HepG2 (cell line): ENCODE data around the gene CALR. TPM values are rescaled to one million over a fixed set of nuclear protein-coding genes. Genes with fewer than 3 reads are reported as not detected.

Experiments
- GPN1 ChIP-seq: sonication (generic); formaldehyde crosslinking; IDR thresholded peaks from 2 replicates; pipeline ENCODE4 v1.5.1; 2020; ENCODE audit warnings: missing genetic modification reagents, borderline replicate concordance
- HDAC1 ChIP-seq: sonication (generic); formaldehyde crosslinking; IDR thresholded peaks from 2 replicates; pipeline ENCODE4 v1.5.1; 2020; ENCODE audit warnings: mild to moderate bottlenecking, missing genetic modification reagents
- HDAC6 ChIP-seq: fragments of 200-600 bp; sonication (generic); IDR thresholded peaks from 2 replicates; pipeline ENCODE4 v1.7.0; 2017; ENCODE audit warnings: mild to moderate bottlenecking, antibody characterized with exemption, low read length, low read depth
- HOXA3 ChIP-seq: sonication (generic); formaldehyde crosslinking; IDR thresholded peaks from 2 replicates; pipeline ENCODE4 v1.5.0; 2020; ENCODE audit warnings: missing genetic modification reagents
- MED1 ChIP-seq: sonication (generic); formaldehyde crosslinking; IDR thresholded peaks from 2 replicates; pipeline ENCODE4 v1.4.0; 2020; ENCODE audit warnings: missing genetic modification reagents
- NBN ChIP-seq: fragments of 450-650 bp; conservative IDR thresholded peaks from 2 replicates; pipeline ENCODE4 v1.6.1; 2017
- NCOA2 ChIP-seq: sonication (generic); formaldehyde crosslinking; IDR thresholded peaks from 2 replicates; pipeline ENCODE4 v1.8.0; 2022; ENCODE audit warnings: inconsistent platforms
- NR2F1 ChIP-seq, 2 experiments: fragments of 450-650 bp in 1 of 2; formaldehyde crosslinking in 1 of 2; IDR thresholded peaks; 2 replicates each; pipeline versions ENCODE4 v1.5.0 to v1.6.1; 2016 to 2020; ENCODE audit warnings: mild to moderate bottlenecking in 1 of 2, missing compliant biosample characterization in 1 of 2, missing genetic modification reagents in 1 of 2, moderate library complexity in 1 of 2
- PRMT3 ChIP-seq: sonication (generic); formaldehyde crosslinking; IDR thresholded peaks from 2 replicates; pipeline ENCODE4 v1.8.1; 2022; ENCODE audit warnings: low read depth, mild to moderate bottlenecking, moderate library complexity, missing genetic modification reagents, borderline replicate concordance
- REL ChIP-seq: sonication (generic); formaldehyde crosslinking; conservative IDR thresholded peaks from 2 replicates; pipeline ENCODE4 v1.8.0; 2022; ENCODE audit warnings: mild to moderate bottlenecking, missing genetic modification reagents, moderate library complexity
- RFX1 ChIP-seq: fragments of 450-650 bp; IDR thresholded peaks from 2 replicates; pipeline ENCODE4 v1.6.1; 2017
- SP4 ChIP-seq: sonication (generic); formaldehyde crosslinking; IDR thresholded peaks from 2 replicates; pipeline ENCODE4 v1.8.1; 2023; ENCODE audit warnings: mild to moderate bottlenecking, missing genetic modification reagents
- STAT5B ChIP-seq: sonication (generic); formaldehyde crosslinking; IDR thresholded peaks from 2 replicates; pipeline ENCODE4 v1.4.0; 2020; ENCODE audit warnings: missing genetic modification reagents
- XBP1 ChIP-seq: sonication (generic); formaldehyde crosslinking; IDR thresholded peaks from 2 replicates; pipeline ENCODE4 v1.5.0; 2020; ENCODE audit warnings: missing genetic modification reagents
- ZNF331 ChIP-seq: sonication (generic); formaldehyde crosslinking; IDR thresholded peaks from 2 replicates; pipeline ENCODE4 v1.4.0; 2020; ENCODE audit warnings: missing genetic modification reagents
- ZNF333 ChIP-seq: sonication (generic); formaldehyde crosslinking; IDR thresholded peaks from 2 replicates; pipeline ENCODE4 v1.4.0; 2020; ENCODE audit warnings: mild to moderate bottlenecking, missing genetic modification reagents, borderline replicate concordance
- ZNF616 ChIP-seq: sonication (generic); formaldehyde crosslinking; IDR thresholded peaks from 2 replicates; pipeline ENCODE4 v1.5.0; 2020; ENCODE audit warnings: low read depth, mild to moderate bottlenecking, missing genetic modification reagents
- ZNF772 ChIP-seq: sonication (generic); formaldehyde crosslinking; IDR thresholded peaks from 2 replicates; pipeline ENCODE4 v1.5.0; 2020; ENCODE audit warnings: mild to moderate bottlenecking, missing genetic modification reagents
- polyA plus RNA-seq, 8 experiments: library from polyadenylated mRNA; depleted of rRNA in 3 of 8; stranded (reverse) in 7 of 8; unstranded in 1 of 8; fragments of >200 nt; fragmentation: Illumina TruSeq in 4 of 8; extraction: Trizol in 4 of 8; gene quantifications; 2 replicates each; pipeline versions ENCODE4 v1.2.1 to v1.2.3, GENCODE V29; 2011 to 2016; ENCODE audit warnings: low read depth in 4 of 8, missing spikeins in 1 of 8, mixed read lengths in 1 of 8; ENCODE audit not compliant: insufficient read depth in 1 of 8
- total RNA-seq, 5 experiments: library from RNA; depleted of rRNA; stranded (reverse); fragments of >200 nt; fragmentation: Illumina TruSeq; extraction: Trizol; gene quantifications; 2 replicates each; pipeline ENCODE4 v1.2.3, GENCODE V29; 2016; ENCODE audit warnings: low read depth in 1 of 5
- TF ChIP-seq, protein P1 (sequence below), 2 experiments: sonication (generic) in 1 of 2; formaldehyde crosslinking in 1 of 2; IDR thresholded peaks; 2 replicates each; pipeline versions ENCODE4 v1.4.0 to v1.6.1; 2016 to 2020; ENCODE audit warnings: borderline replicate concordance in 1 of 2, low read depth in 1 of 2, mild to moderate bottlenecking in 1 of 2, missing genetic modification reagents in 1 of 2
- TF ChIP-seq, protein P2 (sequence below): fragments of 450-650 bp; IDR thresholded peaks from 2 replicates; pipeline ENCODE4 v1.6.1; 2017
- TF ChIP-seq, protein P3 (sequence below): sonication (generic); formaldehyde crosslinking; IDR thresholded peaks from 2 replicates; pipeline ENCODE4 v1.4.0; 2020; ENCODE audit warnings: missing genetic modification reagents, borderline replicate concordance
- TF ChIP-seq, protein P4 (sequence below): IDR thresholded peaks from 2 replicates; pipeline ENCODE4 v1.6.1; 2016; ENCODE audit warnings: low read depth, control low read depth

The CALR gene
- total and polyA plus RNA-seq, 2 of the 13 experiments (the other 11 are each of a cell fraction or from before 2014, with no cell fraction given) = 898 to 934 TPM

DNA sequence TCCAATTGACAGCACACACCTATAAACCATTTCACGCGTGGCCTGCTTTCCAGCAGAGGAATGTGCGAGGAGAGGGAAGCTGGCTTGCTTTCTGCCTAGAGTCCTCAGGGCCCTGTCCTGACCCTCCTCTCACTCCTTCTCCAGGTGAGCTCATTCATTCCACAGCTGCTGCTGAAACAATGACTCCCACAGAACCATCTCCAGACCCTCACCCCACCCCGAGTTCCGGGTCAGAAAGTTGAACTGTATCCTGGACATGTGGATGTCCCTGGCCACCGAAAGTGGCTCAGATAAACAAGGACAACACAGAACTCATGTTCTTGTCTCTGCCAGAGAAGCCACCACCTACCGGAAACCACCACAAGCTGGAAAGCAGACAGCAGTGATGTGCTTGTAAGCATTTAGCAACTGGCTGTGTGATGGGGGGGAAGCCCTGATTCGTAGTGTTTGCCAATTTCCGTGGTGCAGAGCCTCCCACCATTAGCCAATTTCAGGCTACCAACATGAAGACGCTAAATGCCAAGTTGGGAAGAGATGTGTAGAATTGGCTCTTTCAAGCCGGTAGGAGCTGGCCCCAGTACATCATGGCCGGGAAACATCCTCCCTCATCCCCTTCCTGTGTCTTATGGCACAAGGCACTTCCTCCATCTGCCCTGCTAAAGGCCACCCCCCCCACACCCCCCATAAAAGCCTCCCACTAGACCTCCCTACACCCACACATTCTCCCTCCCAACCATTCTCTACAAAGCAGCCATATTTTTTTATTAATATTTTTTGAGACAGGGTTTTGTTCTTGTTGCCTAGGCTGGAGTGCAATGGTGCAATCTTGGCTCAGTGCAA lies 24.3 kb upstream of the CALR start (continued):
- TF ChIP-seq ZNF333 = no peak
- TF ChIP-seq NBN = no peak
- TF ChIP-seq ZNF616 (CRISPR knock-in tag) = no peak
- peak; percentile 16; the same call in 1 of the 2 replicates for TF ChIP-seq MED1
- TF ChIP-seq, protein P1, sequence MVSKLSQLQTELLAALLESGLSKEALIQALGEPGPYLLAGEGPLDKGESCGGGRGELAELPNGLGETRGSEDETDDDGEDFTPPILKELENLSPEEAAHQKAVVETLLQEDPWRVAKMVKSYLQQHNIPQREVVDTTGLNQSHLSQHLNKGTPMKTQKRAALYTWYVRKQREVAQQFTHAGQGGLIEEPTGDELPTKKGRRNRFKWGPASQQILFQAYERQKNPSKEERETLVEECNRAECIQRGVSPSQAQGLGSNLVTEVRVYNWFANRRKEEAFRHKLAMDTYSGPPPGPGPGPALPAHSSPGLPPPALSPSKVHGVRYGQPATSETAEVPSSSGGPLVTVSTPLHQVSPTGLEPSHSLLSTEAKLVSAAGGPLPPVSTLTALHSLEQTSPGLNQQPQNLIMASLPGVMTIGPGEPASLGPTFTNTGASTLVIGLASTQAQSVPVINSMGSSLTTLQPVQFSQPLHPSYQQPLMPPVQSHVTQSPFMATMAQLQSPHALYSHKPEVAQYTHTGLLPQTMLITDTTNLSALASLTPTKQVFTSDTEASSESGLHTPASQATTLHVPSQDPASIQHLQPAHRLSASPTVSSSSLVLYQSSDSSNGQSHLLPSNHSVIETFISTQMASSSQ (IDR thresholded peaks at IDR 0.05; ENCODE audit: low read depth) = no peak
- TF ChIP-seq, protein P1 (CRISPR knock-in tag; IDR thresholded peaks at IDR 0.05; ENCODE audit: borderline replicate concordance) = no peak
- TF ChIP-seq, protein P2, sequence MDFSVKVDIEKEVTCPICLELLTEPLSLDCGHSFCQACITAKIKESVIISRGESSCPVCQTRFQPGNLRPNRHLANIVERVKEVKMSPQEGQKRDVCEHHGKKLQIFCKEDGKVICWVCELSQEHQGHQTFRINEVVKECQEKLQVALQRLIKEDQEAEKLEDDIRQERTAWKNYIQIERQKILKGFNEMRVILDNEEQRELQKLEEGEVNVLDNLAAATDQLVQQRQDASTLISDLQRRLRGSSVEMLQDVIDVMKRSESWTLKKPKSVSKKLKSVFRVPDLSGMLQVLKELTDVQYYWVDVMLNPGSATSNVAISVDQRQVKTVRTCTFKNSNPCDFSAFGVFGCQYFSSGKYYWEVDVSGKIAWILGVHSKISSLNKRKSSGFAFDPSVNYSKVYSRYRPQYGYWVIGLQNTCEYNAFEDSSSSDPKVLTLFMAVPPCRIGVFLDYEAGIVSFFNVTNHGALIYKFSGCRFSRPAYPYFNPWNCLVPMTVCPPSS = no peak
- no peak for TF ChIP-seq SP4 (CRISPR knock-in tag)
- TF ChIP-seq RFX1 = no peak
- no peak for TF ChIP-seq ZNF331 (CRISPR knock-in tag)
- TF ChIP-seq HOXA3 (CRISPR knock-in tag) = 0 out of 2 replicates have a peak, but pooled peaks have one; percentile 8
- TF ChIP-seq GPN1 (CRISPR knock-in tag) = no peak
- TF ChIP-seq, protein P3, sequence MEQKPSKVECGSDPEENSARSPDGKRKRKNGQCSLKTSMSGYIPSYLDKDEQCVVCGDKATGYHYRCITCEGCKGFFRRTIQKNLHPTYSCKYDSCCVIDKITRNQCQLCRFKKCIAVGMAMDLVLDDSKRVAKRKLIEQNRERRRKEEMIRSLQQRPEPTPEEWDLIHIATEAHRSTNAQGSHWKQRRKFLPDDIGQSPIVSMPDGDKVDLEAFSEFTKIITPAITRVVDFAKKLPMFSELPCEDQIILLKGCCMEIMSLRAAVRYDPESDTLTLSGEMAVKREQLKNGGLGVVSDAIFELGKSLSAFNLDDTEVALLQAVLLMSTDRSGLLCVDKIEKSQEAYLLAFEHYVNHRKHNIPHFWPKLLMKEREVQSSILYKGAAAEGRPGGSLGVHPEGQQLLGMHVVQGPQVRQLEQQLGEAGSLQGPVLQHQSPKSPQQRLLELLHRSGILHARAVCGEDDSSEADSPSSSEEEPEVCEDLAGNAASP = no peak
- no peak for TF ChIP-seq STAT5B (CRISPR knock-in tag)
- no peak for TF ChIP-seq ZNF772 (CRISPR knock-in tag)
- TF ChIP-seq, protein P4, sequence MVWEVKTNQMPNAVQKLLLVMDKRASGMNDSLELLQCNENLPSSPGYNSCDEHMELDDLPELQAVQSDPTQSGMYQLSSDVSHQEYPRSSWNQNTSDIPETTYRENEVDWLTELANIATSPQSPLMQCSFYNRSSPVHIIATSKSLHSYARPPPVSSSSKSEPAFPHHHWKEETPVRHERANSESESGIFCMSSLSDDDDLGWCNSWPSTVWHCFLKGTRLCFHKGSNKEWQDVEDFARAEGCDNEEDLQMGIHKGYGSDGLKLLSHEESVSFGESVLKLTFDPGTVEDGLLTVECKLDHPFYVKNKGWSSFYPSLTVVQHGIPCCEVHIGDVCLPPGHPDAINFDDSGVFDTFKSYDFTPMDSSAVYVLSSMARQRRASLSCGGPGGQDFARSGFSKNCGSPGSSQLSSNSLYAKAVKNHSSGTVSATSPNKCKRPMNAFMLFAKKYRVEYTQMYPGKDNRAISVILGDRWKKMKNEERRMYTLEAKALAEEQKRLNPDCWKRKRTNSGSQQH = no peak
- TF ChIP-seq NCOA2 (CRISPR knock-in tag) = no peak
- no peak for TF ChIP-seq PRMT3 (CRISPR knock-in tag)
- TF ChIP-seq XBP1 (CRISPR knock-in tag) = no peak
- TF ChIP-seq REL (CRISPR knock-in tag) = no peak
- TF ChIP-seq NR2F1 (CRISPR knock-in tag; IDR thresholded peaks at IDR 0.05) = no peak
- 0 out of 2 replicates have a peak, but pooled peaks have one; percentile 27 for TF ChIP-seq HDAC1 (CRISPR knock-in tag)
- TF ChIP-seq HDAC6 = no peak
